ENCODE measurements around the gene SETD4.

DNA sequence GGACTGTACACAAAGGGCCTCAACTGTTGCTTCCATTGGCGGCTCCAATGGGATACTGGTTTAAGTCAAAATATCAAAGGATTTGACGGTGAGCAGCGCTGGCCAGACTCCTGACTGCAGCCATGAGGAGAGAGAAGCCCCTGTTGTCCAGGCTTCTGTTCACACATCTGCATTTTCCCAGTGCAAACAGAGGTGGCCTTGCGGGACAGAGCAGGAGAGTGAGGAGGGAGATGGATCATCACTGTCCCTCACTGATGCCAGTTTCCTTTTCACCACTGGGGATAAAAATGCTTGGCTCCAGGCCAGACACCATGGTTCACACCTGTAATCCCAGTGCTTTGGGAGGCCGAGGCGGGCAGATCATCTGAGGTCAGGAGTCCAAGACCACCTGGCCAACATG, 69.2 kb downstream of the SETD4 start:
- TF ChIP-seq EZH2 (IDR thresholded peaks at IDR 0.05; ENCODE audit: borderline replicate concordance, low read depth, low read length, severe bottlenecking), result no peak
- no peak for TF ChIP-seq CTCF (IDR thresholded peaks at IDR 0.05; ENCODE audit: borderline replicate concordance, extremely low read depth, low read length, poor library complexity, severe bottlenecking)

Measured in DND-41 (cell line).